Keratinocyte (primary cell): Measurements from ENCODE around the gene HLA-DMB.

ENCODE experiments used
- CTCF ChIP-seq, 3 experiments: IDR thresholded peaks in 1 of 3; conservative IDR thresholded peaks in 1 of 3; optimal IDR thresholded peaks in 1 of 3; 2 replicates in 2 of 3; 3 replicates in 1 of 3; pipeline versions ENCODE3 to v1.5.1; 2011; ENCODE audit warnings: low read length in 3 of 3, mild to moderate bottlenecking in 3 of 3, moderate library complexity in 2 of 3, control low read depth in 1 of 3, inconsistent platforms in 1 of 3; ENCODE audit not compliant: insufficient read depth in 2 of 3; ENCODE audit errors: extremely low read depth in 1 of 3
- EZH2 ChIP-seq: IDR thresholded peaks from one replicate; pipeline ENCODE4 v1.6.1; 2012; ENCODE audit warnings: inconsistent platforms, mild to moderate bottlenecking, low read length, moderate library complexity

DNA sequence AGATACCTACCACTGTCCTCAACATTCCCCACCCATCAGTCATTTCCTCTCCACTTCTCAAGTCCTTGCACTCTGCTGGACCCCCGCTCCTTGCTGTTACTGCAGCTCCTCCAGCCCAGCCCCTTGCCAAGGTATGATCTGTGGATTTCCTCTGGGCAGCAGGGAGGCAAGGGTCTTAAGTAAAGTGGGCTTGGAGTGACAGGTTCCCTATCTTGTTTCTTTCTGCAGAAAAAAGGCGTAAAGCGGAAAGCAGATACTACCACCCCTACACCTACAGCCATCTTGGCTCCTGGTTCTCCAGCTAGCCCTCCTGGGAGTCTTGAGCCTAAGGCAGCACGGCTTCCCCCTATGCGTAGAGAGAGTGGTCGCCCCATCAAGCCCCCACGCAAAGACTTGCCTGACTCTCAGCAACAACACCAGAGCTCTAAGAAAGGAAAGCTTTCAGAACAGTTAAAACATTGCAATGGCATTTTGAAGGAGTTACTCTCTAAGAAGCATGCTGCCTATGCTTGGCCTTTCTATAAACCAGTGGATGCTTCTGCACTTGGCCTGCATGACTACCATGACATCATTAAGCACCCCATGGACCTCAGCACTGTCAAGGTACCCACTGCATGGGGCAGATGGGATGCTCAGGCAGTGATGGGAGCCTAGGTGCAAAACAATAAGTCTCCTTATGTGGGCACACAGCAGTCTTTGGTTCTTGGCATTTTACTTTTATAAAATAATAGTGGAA, 35.7 kb upstream of the HLA-DMB start:
- TF ChIP-seq EZH2 (no peak), CTCF (optimal IDR thresholded peaks at IDR 0.05 in 1 of 3, IDR thresholded peaks at IDR 0.05 in 1 of 3, conservative IDR thresholded peaks at IDR 0.05 in 1 of 3; ENCODE audit: extremely low read depth in 1 of 3, insufficient read depth in 2 of 3, low read length in 3 of 3) (no peak)
